IMR-90 (cell line): ENCODE data around the gene HLX. TPM values are rescaled to one million over a fixed set of nuclear protein-coding genes. Genes with fewer than 3 reads are reported as not detected.

Source experiments
- ATAC-seq: fragments of 200-7000 bp; cut with Tn5 transposase; 2 replicates; pipeline ENCODE4 v1.9.1; 2020; ENCODE audit warnings: low read depth, mild to moderate bottlenecking, moderate library complexity
- BruUV-seq: library from RNA; stranded (reverse); fragments of 400-500 nt; replicated peaks from 2 replicates; lab custom pipeline; 2021; lab: Mats Ljungman, UMichigan
- CTCF ChIA-PET: fragments of 300-600 bp; formaldehyde crosslinking; extraction: SDS; loops from one replicate; lab custom pipeline; 2021; ENCODE audit warnings: antibody characterized with exemption; lab: Yijun Ruan, JAX
- POLR2A ChIA-PET: fragments of 300-600 bp; sonication (Branson Sonifier 250); formaldehyde crosslinking; loops from one replicate; lab custom pipeline; 2022; ENCODE audit warnings: antibody characterized with exemption; ENCODE audit not compliant: unreplicated experiment; lab: Charles Lee
- DNase-seq: peaks from one replicate; pipeline ENCODE4 v3.0.0; 2013
- H2AFZ ChIP-seq: replicated peaks from 2 replicates; pipeline ENCODE3; 2013; ENCODE audit warnings: low read length, mild to moderate bottlenecking; ENCODE audit not compliant: poor library complexity
- H2AK5ac ChIP-seq: 2 replicates; pipeline ENCODE4 v1.6.1; 2013; ENCODE audit warnings: low read depth, low read length, inconsistent platforms
- H2AK9ac ChIP-seq: replicated peaks from 2 replicates; pipeline ENCODE3; 2013; ENCODE audit warnings: mild to moderate bottlenecking, low read depth, low read length, moderate library complexity; ENCODE audit not compliant: poor library complexity
- H2BK120ac ChIP-seq: 2 replicates; pipeline ENCODE4 v1.6.1; 2013; ENCODE audit warnings: low read depth, low read length, inconsistent platforms
- H2BK15ac ChIP-seq: 3 replicates; pipeline ENCODE4 v1.6.1; 2013; ENCODE audit warnings: low read depth, low read length, inconsistent platforms
- H2BK20ac ChIP-seq: 2 replicates; pipeline ENCODE4 v1.6.1; 2013; ENCODE audit warnings: low read depth, mild to moderate bottlenecking, inconsistent platforms, low read length, moderate library complexity
- H2BK5ac ChIP-seq: 2 replicates; pipeline ENCODE4 v1.6.1; 2013; ENCODE audit warnings: mild to moderate bottlenecking, low read depth, low read length, inconsistent platforms; ENCODE audit not compliant: poor library complexity, severe bottlenecking
- H3K14ac ChIP-seq: replicated peaks from 2 replicates; pipeline ENCODE4 v1.6.1; 2013; ENCODE audit warnings: low read depth, low read length, inconsistent platforms
- H3K18ac ChIP-seq: 2 replicates; pipeline ENCODE4 v1.6.1; 2013; ENCODE audit warnings: low read depth, low read length, control low read depth
- H3K23ac ChIP-seq: 2 replicates; pipeline ENCODE4 v1.6.1; 2013; ENCODE audit warnings: low read depth, low read length, inconsistent platforms
- H3K27ac ChIP-seq: 2 replicates; pipeline ENCODE4 v1.5.1; 2013; ENCODE audit warnings: mild to moderate bottlenecking, control low read depth, low read length; ENCODE audit not compliant: insufficient read depth
- H3K27me3 ChIP-seq: 2 replicates; pipeline ENCODE4 v1.6.1; 2013; ENCODE audit warnings: low read length; ENCODE audit not compliant: control insufficient read depth, insufficient read depth
- H3K36me3 ChIP-seq: 2 replicates; pipeline ENCODE4 v1.6.1; 2013; ENCODE audit warnings: low read length, mixed read lengths; ENCODE audit not compliant: control insufficient read depth, insufficient read depth
- H3K4ac ChIP-seq: 2 replicates; pipeline ENCODE4 v1.6.1; 2013; ENCODE audit warnings: low read depth, low read length, inconsistent platforms
- H3K4me1 ChIP-seq: 2 replicates; pipeline ENCODE4 v1.6.1; 2013; ENCODE audit warnings: low read length, mixed read lengths; ENCODE audit not compliant: control insufficient read depth, insufficient read depth
- H3K4me2 ChIP-seq: 2 replicates; pipeline ENCODE4 v1.6.1; 2013; ENCODE audit warnings: low read depth, mild to moderate bottlenecking, control low read depth, low read length, moderate library complexity
- H3K4me3 ChIP-seq: 2 replicates; pipeline ENCODE4 v1.5.1; 2013; ENCODE audit warnings: low read depth, mild to moderate bottlenecking, control low read depth, low read length, moderate library complexity; ENCODE audit not compliant: insufficient read depth
- H3K56ac ChIP-seq: 2 replicates; pipeline ENCODE4 v1.6.1; 2013; ENCODE audit warnings: low read length, inconsistent platforms; ENCODE audit not compliant: insufficient read depth; ENCODE audit errors: extremely low read depth
- H3K79me1 ChIP-seq, 2 experiments: 2 replicates each; pipeline ENCODE4 v1.6.1; 2013; ENCODE audit warnings: low read length in 2 of 2, inconsistent platforms in 1 of 2, low read depth in 1 of 2
- H3K9ac ChIP-seq: 2 replicates; pipeline ENCODE4 v1.6.1; 2013; ENCODE audit warnings: low read depth, low read length, control low read depth
- H3K9me1 ChIP-seq: 2 replicates; pipeline ENCODE4 v1.6.1; 2013; ENCODE audit warnings: low read length, inconsistent platforms; ENCODE audit not compliant: insufficient read depth
- H3K9me3 ChIP-seq: 2 replicates; pipeline ENCODE4 v1.6.1; 2013; ENCODE audit warnings: low read length; ENCODE audit not compliant: control insufficient read depth, insufficient read depth
- H4K20me1 ChIP-seq: 2 replicates; pipeline ENCODE4 v1.6.1; 2013; ENCODE audit warnings: low read length, inconsistent platforms; ENCODE audit not compliant: insufficient read depth
- H4K5ac ChIP-seq: 2 replicates; pipeline ENCODE4 v1.6.1; 2013; ENCODE audit warnings: mild to moderate bottlenecking, low read depth, low read length, control low read depth
- H4K8ac ChIP-seq, 2 experiments: 2 replicates each; pipeline ENCODE4 v1.6.1; 2013; ENCODE audit warnings: low read depth in 2 of 2, low read length in 2 of 2, control low read depth in 1 of 2, inconsistent platforms in 1 of 2
- H4K91ac ChIP-seq: 2 replicates; pipeline ENCODE4 v1.6.1; 2013; ENCODE audit warnings: low read depth, low read length, inconsistent platforms; ENCODE audit not compliant: insufficient read depth
- BHLHE40 ChIP-seq: fragments of 150-350 bp; IDR thresholded peaks from 2 replicates; pipeline ENCODE4 v1.6.1; 2016; ENCODE audit warnings: mild to moderate bottlenecking, low read depth, low read length
- CEBPB ChIP-seq: IDR thresholded peaks from 2 replicates; pipeline ENCODE4 v1.6.1; 2012; ENCODE audit warnings: low read depth, low read length, improper control_type of control experiment
- CTCF ChIP-seq: conservative IDR thresholded peaks from 2 replicates; pipeline ENCODE4 v1.5.1; 2012; ENCODE audit warnings: mild to moderate bottlenecking, low read depth, low read length, improper control_type of control experiment
- FOS ChIP-seq: fragments of 150-350 bp; IDR thresholded peaks from 2 replicates; pipeline ENCODE4 v1.6.1; 2016; ENCODE audit warnings: low read depth, low read length
- MAFK ChIP-seq: IDR thresholded peaks from 2 replicates; pipeline ENCODE4 v1.6.1; 2012; ENCODE audit warnings: low read depth, low read length, improper control_type of control experiment
- MAZ ChIP-seq: IDR thresholded peaks from 2 replicates; pipeline ENCODE4 v1.6.1; 2012; ENCODE audit warnings: low read depth, mild to moderate bottlenecking, low read length, improper control_type of control experiment, moderate library complexity, borderline replicate concordance
- POLR2A ChIP-seq: IDR thresholded peaks from 2 replicates; pipeline ENCODE4 v1.6.1; 2012; ENCODE audit warnings: mild to moderate bottlenecking, low read depth, low read length
- RAD21 ChIP-seq: IDR thresholded peaks from 2 replicates; pipeline ENCODE4 v1.6.1; 2012; ENCODE audit warnings: low read length, improper control_type of control experiment
- RCOR1 ChIP-seq: IDR thresholded peaks from 2 replicates; pipeline ENCODE4 v1.6.1; 2012; ENCODE audit warnings: mild to moderate bottlenecking, low read length, improper control_type of control experiment; ENCODE audit not compliant: insufficient replicate concordance
- RFX5 ChIP-seq: IDR thresholded peaks from 2 replicates; pipeline ENCODE4 v1.8.0; 2012; ENCODE audit warnings: low read depth, mild to moderate bottlenecking, low read length, moderate library complexity
- WGBS, 2 experiments: methylation state at CpG; one replicate each; pipeline versions ENCODE4 v1.1.5 to v1.1.7; 2013; ENCODE audit warnings: missing lambda C conversion rate in 2 of 2; ENCODE audit not compliant: insufficient read length in 1 of 2; ENCODE audit errors: extremely low coverage in 2 of 2; 5-methylcytosine and 5-hydroxymethylcytosine counted together
- dilution Hi-C: fragments of 300-500 bp; cut with HindIII; formaldehyde crosslinking; loops from one replicate; pipeline ENCODE4 v1.14.3; 2018; ENCODE audit warnings: low sequenced_read_pairs; ENCODE audit not compliant: unreplicated experiment
- in situ Hi-C: fragments of 300-500 bp; cut with MboI; formaldehyde crosslinking; loops from 3 replicates; pipeline ENCODE4 v1.14.3; 2019; ENCODE audit warnings: low sequenced_read_pairs, inconsistent platforms, mixed read lengths
- intact Hi-C: fragments of 100-400 bp; cut with micrococcal nuclease; formaldehyde crosslinking; loops from 2 replicates; pipeline ENCODE4 v1.10.0; 2022
- polyA plus RNA-seq, 3 experiments: library from polyadenylated mRNA; depleted of rRNA; stranded (reverse); fragments of >200 nt; gene quantifications; 2 replicates each; pipeline ENCODE4 v1.2.3, GENCODE V29; 2012; ENCODE audit warnings: low replicate concordance in 1 of 3
- total RNA-seq: library from RNA; depleted of rRNA; stranded (reverse); fragments of >200 nt; gene quantifications from 2 replicates; pipeline ENCODE4 v1.2.3, GENCODE V29; 2012
- TF ChIP-seq, protein P1 (sequence below): fragments of 150-350 bp; IDR thresholded peaks from 2 replicates; pipeline ENCODE4 v1.6.1; 2017; ENCODE audit warnings: mild to moderate bottlenecking, antibody characterized with exemption, low read length, low read depth

The HLX gene
- total and polyA plus RNA-seq, 2 of the 4 experiments (the other 2 are of a cell fraction) = 4.3 to 6.1 TPM

- Histone ChIP-seq H3K18ac (no peak overlapping the region), H3K9me1 (no peaks in the 10 kb centered on the region), H4K91ac (no peak overlapping the region), H2AK5ac (no peak overlapping the region), H3K27ac (no peak overlapping the region), H3K27me3 (peaks cover 3% of the 10 kb centered on the region), H3K14ac (no peak overlapping the region), H3K4ac (no peak overlapping the region), H3K4me2 (no peak overlapping the region), H3K23ac (no peak overlapping the region), H4K5ac (no peak overlapping the region), H4K20me1 (no peaks in the 10 kb centered on the region), H3K79me1 (no peaks in the 10 kb centered on the region), H3K4me1 (peaks cover 4% of the 10 kb centered on the region; the same call in 1 of the 2 replicates), H3K9me3 (peaks cover 4% of the 10 kb centered on the region), H3K56ac (no peak overlapping the region), H2BK5ac (no peak overlapping the region), H2BK15ac (no peak overlapping the region), H2BK20ac (no peak overlapping the region), H4K8ac (no peak overlapping the region), H3K4me3 (no peak overlapping the region), H3K36me3 (no peaks in the 10 kb centered on the region), H2BK120ac (no peak overlapping the region), H2AK9ac (no peak overlapping the region), H3K9ac (no peak overlapping the region), H2AFZ (no peak overlapping the region)
- dilution Hi-C loops (no loop called here), intact Hi-C loops (no loop called here), in situ Hi-C loops (no loop called here)
- ATAC-seq = no peak
- WGBS, 2 experiments = no CpG with 5 or more reads among the region's 5 CpGs
- no TSS peak for BruUV-seq
- no peak for DNase-seq
- CTCF ChIA-PET = no interaction called here
- TF ChIP-seq MAFK = no peak
- TF ChIP-seq RAD21 = no peak
- TF ChIP-seq CEBPB = no peak
- TF ChIP-seq MAZ = no peak
- TF ChIP-seq FOS = no peak
- TF ChIP-seq CTCF = no peak
- no peak for TF ChIP-seq RCOR1
- TF ChIP-seq RFX5 = no peak
- TF ChIP-seq, protein P1, sequence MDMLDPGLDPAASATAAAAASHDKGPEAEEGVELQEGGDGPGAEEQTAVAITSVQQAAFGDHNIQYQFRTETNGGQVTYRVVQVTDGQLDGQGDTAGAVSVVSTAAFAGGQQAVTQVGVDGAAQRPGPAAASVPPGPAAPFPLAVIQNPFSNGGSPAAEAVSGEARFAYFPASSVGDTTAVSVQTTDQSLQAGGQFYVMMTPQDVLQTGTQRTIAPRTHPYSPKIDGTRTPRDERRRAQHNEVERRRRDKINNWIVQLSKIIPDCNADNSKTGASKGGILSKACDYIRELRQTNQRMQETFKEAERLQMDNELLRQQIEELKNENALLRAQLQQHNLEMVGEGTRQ = no peak
- TF ChIP-seq BHLHE40 = no peak
- TF ChIP-seq POLR2A = no peak
- POLR2A ChIA-PET = no interaction called here
Measured at GRCh38 chr1:220838578-220838977, 40.7 kb upstream of the HLX start.
